ENCODE results near the gene SPSB3.

The SPSB3 gene

DNA sequence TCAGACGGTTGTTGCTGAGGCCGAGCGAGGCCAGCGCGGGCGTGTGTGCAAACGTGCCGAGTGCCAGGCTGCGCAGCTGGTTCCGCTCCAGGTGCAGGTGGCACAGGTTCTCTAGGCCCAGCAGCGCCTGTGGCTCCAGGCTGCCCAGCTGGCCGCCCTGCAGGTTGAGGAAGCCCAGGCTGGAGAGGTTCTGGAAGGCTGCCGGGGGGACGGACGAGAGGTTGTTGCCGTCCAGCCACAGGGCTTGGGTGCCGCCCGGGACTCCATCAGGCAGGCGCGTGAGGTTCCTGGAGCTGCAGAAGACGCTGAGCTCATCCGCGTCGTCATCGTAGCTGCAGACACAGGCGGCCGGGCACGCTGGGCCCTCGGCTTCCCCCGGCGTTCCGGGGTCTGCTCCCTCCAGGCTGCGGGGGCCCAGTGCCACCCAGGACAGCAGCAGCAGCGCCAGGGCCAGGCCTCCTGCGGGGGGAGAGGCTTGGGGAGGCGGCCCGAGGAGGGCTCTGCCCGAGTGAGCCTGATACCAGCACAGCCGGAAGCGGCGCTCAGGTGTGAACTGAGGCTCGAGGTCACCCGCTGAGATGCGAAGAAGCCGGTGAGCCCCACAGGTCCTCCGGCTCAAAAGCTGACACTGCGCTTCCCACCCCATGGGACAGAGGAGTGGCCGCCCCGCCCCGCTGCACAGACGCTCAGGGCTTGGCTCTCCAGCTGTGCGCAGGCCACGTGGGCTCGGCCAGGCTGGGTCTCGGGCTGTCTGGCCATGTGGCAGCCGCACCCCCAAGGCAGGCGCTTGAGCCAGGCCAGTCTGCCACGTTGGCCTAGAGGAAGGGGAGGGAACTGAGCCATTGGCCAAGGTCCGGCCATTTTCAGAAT, 9.8 kb upstream of the SPSB3 start:
- Histone ChIP-seq H3K27ac (ENCODE audit: poor library complexity, severe bottlenecking) (no peak overlapping the region), H3K9me3 (ENCODE audit: severe bottlenecking) (no peaks in the 10 kb centered on the region), H3K4me3 (ENCODE audit: severe bottlenecking) (no peak overlapping the region), H3K27me3 (ENCODE audit: insufficient read depth, poor library complexity, severe bottlenecking) (no peaks in the 10 kb centered on the region), H3K36me3 (ENCODE audit: low read depth) (peaks cover 25% of the 10 kb centered on the region), H3K4me1 (ENCODE audit: insufficient read depth, poor library complexity, severe bottlenecking) (no peaks in the 10 kb centered on the region)
- ATAC-seq (ENCODE audit: low read depth) (no peak), DNase-seq (ENCODE audit: low spot score) (peak; percentile 71)
- TF ChIP-seq, protein P1, sequence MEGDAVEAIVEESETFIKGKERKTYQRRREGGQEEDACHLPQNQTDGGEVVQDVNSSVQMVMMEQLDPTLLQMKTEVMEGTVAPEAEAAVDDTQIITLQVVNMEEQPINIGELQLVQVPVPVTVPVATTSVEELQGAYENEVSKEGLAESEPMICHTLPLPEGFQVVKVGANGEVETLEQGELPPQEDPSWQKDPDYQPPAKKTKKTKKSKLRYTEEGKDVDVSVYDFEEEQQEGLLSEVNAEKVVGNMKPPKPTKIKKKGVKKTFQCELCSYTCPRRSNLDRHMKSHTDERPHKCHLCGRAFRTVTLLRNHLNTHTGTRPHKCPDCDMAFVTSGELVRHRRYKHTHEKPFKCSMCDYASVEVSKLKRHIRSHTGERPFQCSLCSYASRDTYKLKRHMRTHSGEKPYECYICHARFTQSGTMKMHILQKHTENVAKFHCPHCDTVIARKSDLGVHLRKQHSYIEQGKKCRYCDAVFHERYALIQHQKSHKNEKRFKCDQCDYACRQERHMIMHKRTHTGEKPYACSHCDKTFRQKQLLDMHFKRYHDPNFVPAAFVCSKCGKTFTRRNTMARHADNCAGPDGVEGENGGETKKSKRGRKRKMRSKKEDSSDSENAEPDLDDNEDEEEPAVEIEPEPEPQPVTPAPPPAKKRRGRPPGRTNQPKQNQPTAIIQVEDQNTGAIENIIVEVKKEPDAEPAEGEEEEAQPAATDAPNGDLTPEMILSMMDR (IDR thresholded peaks at IDR 0.05; ENCODE audit: poor library complexity, severe bottlenecking), result no peak

DNA sequence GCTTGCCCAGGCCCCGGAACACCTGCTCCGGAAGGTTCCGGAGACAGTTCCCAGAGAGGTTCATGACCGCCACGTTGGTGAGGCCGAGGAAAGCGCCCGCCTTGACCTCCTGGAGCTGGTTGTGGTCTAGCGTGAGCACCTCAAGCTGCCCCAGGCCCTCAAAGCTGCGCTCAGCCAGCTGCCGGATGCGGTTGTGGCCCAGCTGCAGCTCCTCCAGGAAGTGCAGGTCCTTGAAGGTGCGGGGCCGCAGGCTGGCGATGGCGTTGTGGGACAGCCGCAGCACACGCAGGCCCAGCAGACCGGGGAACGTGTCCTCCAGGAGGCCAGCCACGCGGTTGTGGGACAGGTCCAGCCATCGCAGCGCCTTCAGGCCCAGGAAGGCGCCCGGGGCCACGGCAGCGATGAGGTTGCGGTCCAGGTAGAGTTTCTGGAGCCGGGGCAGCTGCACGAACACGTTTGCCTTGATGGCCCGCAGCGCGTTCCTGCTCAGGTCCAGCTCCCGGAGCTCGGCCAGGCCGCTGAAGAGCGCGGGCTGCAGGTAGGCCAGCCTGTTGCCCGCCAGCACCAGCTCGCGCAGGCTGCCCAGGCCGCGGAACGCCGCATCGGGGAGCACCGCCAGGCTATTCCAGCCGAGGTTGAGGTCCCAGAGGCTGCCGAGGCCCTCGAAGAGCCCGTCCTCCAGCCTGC, 9.0 kb upstream of the SPSB3 start:
- Histone ChIP-seq H3K4me1 (ENCODE audit: insufficient read depth, poor library complexity, severe bottlenecking) (no peaks in the 10 kb centered on the region), H3K9me3 (ENCODE audit: severe bottlenecking) (no peaks in the 10 kb centered on the region), H3K27me3 (ENCODE audit: insufficient read depth, poor library complexity, severe bottlenecking) (no peaks in the 10 kb centered on the region), H3K27ac (ENCODE audit: poor library complexity, severe bottlenecking) (no peak overlapping the region), H3K36me3 (ENCODE audit: low read depth) (peaks cover 25% of the 10 kb centered on the region), H3K4me3 (ENCODE audit: severe bottlenecking) (no peak overlapping the region)
- TF ChIP-seq, protein P1 (IDR thresholded peaks at IDR 0.05; ENCODE audit: poor library complexity, severe bottlenecking), result no peak
- DNase-seq (ENCODE audit: low spot score) (peak; percentile 63), ATAC-seq (ENCODE audit: low read depth) (no peak)

DNA sequence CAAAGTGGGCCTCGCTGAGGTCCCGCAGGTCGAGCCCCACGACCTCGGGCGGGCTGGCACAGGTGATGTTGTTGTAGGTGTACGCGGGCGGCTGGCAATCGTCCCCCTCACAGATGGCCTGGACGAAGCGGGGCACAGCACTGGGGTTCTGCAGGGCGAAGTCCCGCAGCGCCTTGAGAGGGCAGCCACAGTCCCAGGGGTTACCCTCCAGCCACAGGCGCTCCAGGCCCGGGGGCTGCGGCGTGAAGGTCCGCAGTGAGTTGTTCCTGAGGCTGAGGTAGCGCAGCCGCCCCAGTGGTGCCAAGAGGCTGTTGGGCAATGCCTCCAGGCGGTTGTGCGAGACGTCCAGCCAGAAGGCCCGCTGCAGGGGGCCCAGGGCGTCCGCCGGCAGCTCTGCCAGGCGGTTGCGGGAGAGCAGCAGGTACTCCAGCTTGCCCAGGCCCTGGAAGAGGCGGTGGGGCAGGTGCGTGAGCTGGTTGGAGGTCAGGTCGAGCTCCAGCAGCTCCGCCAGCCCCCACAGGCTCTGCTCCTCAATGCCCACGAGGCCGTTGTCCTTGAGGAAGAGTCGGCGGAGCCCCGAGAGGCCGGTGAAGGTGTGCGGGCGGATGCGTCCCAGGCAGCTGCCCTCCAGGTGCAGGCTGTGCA, 8.4 kb upstream of the SPSB3 start:
- ATAC-seq (ENCODE audit: low read depth) (no peak), DNase-seq (ENCODE audit: low spot score) (peak; percentile 63)
- TF ChIP-seq, protein P1 (IDR thresholded peaks at IDR 0.05; ENCODE audit: poor library complexity, severe bottlenecking), result no peak
- Histone ChIP-seq H3K27me3 (ENCODE audit: insufficient read depth, poor library complexity, severe bottlenecking) (no peaks in the 10 kb centered on the region), H3K9me3 (ENCODE audit: severe bottlenecking) (no peaks in the 10 kb centered on the region), H3K36me3 (ENCODE audit: low read depth) (peaks cover 25% of the 10 kb centered on the region), H3K4me1 (ENCODE audit: insufficient read depth, poor library complexity, severe bottlenecking) (no peaks in the 10 kb centered on the region), H3K27ac (ENCODE audit: poor library complexity, severe bottlenecking) (no peak overlapping the region), H3K4me3 (ENCODE audit: severe bottlenecking) (no peak overlapping the region)

DNA sequence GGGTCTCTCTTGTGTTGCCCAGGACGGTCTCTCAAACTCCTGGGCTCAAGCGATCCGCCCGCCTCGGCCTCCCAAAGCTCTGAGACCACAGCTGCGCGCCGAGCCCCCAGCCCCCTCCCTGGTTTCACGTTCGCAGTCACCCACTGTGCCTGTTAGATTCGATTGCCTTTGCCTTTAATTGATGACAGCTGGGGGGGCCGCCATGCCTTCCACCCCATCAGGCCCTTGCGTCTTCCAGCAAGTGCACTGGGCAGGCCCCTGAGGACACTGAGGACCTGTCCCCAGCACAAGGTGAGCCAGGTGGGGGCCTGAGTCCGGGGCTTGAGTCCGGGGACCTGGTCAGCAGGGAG, 7.9 kb upstream of the SPSB3 start:
- TF ChIP-seq, protein P1 (IDR thresholded peaks at IDR 0.05; ENCODE audit: poor library complexity, severe bottlenecking), result no peak
- ATAC-seq (ENCODE audit: low read depth) (no peak), DNase-seq (ENCODE audit: low spot score) (no peak)
- Histone ChIP-seq H3K36me3 (ENCODE audit: low read depth) (peaks cover 26% of the 10 kb centered on the region), H3K4me1 (ENCODE audit: insufficient read depth, poor library complexity, severe bottlenecking) (no peaks in the 10 kb centered on the region), H3K27me3 (ENCODE audit: insufficient read depth, poor library complexity, severe bottlenecking) (no peaks in the 10 kb centered on the region), H3K27ac (ENCODE audit: poor library complexity, severe bottlenecking) (no peak overlapping the region), H3K4me3 (ENCODE audit: severe bottlenecking) (no peak overlapping the region), H3K9me3 (ENCODE audit: severe bottlenecking) (no peaks in the 10 kb centered on the region)

All from RWPE2 (cell line).